HG03060 (cell line): ENCODE measurements around the gene MACROH2A2.

Experiments
- ATAC-seq: cut with Tn5 transposase; IDR thresholded peaks from one replicate; pipeline ENCODE4 v1.9.1; 2021; ENCODE audit warnings: low read depth, moderate number of reproducible peaks; ENCODE audit not compliant: unreplicated experiment

The MACROH2A2 gene

DNA sequence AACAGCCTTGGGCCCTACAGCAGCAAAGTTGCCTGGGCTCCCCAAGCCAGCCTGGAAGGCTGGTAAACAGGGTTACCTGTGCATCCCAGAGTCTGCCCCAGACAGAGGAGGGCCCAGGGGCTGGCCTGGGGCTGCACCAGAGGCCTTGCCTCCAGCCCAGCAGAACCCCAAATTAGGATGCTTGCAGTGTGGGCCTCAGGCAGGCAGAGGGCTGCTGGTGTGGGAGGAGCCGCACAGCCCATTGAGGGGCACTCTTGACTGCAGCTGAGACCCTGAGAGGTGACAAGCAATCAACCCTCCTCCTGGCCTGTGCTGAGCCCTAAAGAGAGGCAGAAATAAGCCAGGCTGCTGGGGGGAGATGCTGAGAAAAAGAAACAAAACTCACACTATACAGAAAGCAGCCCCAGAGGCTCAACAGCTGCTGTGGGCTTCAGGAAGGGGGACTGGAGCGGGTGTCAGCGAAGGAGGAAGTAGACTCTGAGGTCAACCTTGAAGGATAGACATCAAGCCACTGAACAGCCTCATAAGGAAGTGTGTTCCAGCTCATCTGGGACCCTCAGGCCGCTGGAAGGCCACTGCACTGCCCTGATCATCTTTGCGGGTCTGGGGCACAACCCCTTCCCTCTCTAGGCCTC lies 73.4 kb downstream of the MACROH2A2 start:
- no peak for ATAC-seq

DNA sequence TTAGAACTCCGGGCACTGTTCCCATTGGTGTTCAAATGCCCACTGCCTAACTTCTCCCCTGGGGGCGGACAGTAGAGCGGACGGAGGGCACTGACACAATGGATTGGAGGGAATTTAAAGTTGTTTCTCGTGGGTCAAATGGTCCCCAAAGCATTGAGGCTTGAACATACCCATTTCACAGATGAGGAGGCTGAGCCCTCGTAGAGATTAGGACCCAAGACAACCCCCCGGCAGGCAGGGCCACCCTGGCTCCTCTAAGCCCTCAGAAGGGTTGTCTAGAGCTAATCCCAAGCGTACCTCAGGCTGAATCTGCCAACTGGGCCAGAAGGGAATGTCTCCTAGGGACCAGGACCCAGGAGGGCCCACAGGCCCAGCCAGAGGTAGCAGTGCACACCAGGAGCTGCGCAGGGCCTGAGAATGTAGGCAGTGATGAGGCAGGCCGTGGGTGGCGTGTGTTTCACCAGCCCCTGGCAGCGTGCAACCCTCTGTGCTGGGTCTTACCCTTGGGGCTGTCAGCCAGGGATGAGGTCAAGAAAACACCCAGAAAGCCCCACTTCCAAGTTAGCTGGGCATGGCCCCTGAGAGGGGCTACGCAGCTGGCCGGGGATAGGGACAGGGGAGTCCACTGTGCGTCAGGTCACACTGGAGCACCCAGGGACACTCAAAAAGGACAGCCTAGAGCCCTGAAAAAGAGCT lies 74.2 kb downstream of the MACROH2A2 start:
- no peak for ATAC-seq

DNA sequence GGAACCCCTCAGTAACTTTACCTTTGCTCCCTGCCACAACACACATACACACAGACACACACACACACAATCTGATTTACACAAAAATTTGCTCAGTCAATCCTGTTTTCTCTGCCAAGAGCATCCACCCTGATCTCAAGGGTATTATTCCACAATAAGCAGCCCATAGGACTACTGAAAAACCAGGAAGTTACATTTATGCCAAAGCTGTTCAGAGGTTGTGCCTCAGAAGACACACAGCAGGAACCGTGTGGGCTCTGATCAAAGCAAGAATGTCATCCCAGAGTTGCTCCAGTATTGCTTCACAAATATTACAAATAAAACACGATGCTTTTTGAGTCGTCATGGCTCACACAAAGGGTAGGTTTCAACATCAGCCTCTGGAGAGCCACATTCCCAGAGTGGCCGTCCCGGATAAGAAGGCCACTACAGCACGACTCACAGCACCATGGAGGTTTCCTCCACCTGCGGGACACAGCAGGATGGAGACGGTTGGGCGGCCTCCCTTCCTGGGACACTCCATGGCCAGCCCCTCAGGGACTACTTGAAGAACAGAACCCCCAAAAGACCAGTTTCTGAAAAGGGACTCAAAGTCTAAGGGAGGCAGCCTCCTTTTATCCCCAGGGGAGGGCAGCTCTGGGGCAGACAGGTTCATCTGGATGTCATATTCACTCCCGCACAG lies 78.4 kb downstream of the MACROH2A2 start:
- ATAC-seq: no peak

DNA sequence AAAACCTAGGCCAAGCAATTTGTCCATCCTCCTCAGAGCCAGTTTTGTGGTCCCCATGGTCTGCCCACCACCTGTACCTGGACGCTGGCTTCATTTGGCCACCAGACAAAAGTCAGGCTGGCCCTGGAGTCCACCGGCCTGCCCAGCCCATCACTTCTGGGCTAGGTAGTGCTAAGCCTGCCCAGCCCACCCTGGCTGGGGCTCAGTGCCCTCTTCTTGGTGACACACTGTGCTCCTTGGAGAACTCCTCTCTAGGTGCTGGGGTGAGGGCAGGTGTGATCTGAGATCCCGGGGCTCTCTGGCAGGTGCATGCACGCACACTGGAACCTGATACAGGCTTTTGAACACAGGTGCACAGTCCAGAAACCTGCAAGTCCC lies 78.9 kb downstream of the MACROH2A2 start:
- no peak for ATAC-seq

GRCh38 chr10:70132098-70133029 lies 79.7 kb downstream of the MACROH2A2 start, which contains the start of gene AIFM2:
Gene AIFM2, minus strand, starts transcription at chr10:70132825. Its CDS starts 8,741 bp downstream, at chr10:70124084.
- ATAC-seq: no peak

DNA sequence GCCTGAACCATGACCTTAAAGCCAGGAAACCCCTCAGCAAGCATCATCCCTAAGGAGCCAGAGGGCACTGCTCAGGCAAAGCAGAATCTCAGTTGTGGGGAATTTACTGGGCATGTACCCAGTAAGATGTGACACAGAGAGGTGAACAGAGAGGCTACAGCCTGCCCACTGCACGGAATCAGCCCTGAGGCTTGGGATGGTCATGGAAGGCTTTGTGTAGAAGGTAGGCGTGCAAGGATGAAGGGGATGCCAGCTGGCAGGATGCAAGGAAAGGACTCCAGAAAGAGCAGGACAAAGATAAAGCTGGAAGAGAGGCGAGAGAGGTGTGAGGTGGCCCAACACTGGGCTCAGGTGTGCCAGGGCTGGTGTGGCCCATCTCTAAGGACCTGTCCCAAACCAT lies 82.4 kb downstream of the MACROH2A2 start:
- no peak for ATAC-seq

- no peak for ATAC-seq
Observed at GRCh38 chr10:70135684-70136083, 83.0 kb downstream of the MACROH2A2 start.

GRCh38 chr10:70137135-70137534 lies 84.5 kb downstream of the MACROH2A2 start:
- no peak for ATAC-seq

DNA sequence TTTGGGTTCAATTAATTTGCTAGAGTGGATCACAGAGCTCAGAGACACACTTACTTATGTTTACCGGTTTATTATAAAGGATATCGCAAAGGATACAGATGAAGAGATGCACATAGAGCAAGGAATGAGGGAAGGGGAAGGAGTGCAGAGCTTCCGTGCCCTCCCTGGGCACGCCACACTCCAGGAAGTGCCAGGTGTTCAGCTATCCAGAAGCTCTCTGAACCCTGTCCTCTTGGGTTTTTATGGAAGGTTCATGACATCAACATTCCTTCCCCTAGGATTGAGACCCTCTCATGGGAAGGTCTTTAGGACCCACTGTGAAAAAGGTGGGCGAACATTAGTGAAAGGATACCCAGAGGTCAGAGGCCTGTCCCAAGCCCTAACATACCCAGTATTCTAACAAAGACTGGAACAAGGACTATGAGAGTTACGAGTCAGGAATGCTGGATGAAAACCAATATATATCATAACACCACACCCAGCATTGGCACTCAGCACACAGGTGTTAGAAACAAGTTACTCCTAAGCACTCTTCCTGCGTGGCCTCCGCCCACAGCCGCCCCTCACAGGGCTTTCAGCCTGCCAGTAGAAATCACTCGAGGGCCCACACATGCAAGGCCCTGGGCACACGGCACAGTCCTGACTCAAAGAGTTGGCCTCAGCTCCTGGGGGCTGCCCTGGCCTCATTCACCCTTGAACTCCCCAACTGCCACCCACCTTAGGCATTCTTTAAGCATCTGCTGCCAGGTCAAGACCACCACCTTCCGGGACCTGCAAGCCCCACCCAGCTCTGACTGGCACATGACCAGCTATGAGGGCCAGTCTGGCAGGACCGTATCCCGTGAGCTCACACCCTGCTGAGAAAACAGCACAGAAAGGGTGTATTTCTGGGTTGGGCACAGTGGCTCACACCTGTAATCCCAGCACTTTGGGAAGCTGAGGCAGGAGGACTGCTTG lies 85.6 kb downstream of the MACROH2A2 start:
- ATAC-seq: no peak

- ATAC-seq: no peak
Observed at GRCh38 chr10:70139151-70139996, 86.7 kb downstream of the MACROH2A2 start.

DNA sequence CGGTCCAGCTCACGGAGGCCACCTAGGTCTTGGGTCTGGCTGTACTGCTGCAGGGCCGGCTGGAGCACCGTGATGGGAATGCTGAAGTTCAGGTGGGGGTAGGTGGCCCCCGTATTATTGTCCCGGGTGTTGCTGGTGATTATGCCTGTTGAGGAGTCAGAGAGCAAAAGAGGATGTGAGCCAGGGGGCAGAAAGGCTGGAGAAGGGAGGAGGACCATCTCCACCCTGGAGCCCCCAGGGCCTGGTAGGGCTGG lies 87.3 kb downstream of the MACROH2A2 start:
- no peak for ATAC-seq

DNA sequence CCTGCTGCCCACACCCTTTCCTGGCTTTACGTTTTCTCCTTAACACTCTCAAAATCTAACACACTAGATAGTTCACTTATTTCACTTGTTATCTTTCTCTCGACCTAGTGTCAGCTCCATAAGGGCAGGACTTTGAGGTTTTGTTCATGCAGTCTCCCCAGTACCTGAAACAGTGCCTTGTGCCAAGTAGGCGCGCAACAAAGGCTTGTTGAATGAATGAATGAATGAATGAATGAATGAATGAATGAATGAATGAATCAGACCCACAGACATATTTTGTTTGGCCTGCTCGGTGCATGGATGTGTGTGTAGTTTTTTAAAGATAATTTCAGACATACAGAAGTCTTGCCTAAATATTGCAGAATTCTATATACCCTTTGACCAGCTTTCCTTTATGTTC lies 87.7 kb downstream of the MACROH2A2 start:
- no peak for ATAC-seq

GRCh38 chr10:70142555-70142954 lies 89.9 kb downstream of the MACROH2A2 start:
- ATAC-seq: no peak

- ATAC-seq: no peak
Observed at GRCh38 chr10:70144372-70145110, 91.9 kb downstream of the MACROH2A2 start.

GRCh38 chr10:70145166-70145665 lies 92.6 kb downstream of the MACROH2A2 start:
- ATAC-seq: no peak

DNA sequence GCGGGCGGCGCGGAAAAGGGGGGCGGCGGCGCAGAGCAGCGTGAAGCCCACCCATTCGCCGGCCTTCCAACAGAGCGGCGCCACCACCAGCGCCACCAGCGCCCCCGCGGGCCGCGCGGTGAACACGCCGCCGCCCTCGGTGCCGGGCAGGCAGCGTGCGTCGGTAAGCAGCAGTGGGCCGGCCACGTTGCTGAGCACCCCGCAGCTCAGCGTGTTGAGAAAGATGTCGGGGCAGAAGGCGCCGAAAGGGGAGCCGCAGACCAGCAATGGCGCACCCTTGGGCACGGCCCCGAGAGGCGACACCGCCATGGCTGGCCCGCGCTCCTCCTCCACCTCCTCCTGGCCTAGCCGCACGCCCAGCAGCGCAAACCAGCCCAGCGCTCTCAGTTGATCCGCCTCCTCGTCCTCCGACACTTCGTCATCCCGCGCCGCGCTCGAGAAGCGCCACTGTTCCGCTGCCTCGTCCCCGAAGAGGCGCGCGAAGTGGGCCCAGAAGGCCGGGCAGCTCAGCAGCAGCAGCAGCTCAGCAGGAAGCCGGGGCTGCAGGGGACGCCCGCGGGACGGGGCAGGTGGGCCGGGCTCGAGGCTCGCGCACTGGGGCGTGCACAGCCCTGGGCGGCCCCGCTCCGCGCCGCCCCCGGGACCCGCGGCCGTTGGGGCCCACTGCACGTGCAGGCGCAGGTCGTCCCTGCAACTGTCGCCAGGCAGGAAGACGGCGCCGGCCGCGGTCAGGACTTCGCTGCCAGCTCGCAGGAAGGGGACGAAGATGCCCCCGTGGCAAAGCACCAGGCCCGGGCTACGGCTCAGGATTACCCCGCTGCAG lies 93.2 kb downstream of the MACROH2A2 start:
- ATAC-seq: peak; percentile 11
